ENCODE data around the gene TH. TPM values are rescaled to one million over a fixed set of nuclear protein-coding genes. Genes with fewer than 3 reads are reported as not detected.

Gene TH
- under 0.01 TPM in 1 of 2 replicates, not detected in the other for total RNA-seq

GRCh38 chr11:2171591-2172003 is at the start of gene TH:
TSS of gene TH (minus strand) at chr11:2171815. CDS start at chr11:2171786, 29 bp downstream.
- Histone ChIP-seq H3K27me3 (ENCODE audit: insufficient read depth, low read length) (no peaks in the 10 kb centered on the region), H3K4me2 (ENCODE audit: insufficient read depth, low read length) (no peak within 1 kb of the TSS), H3K4me3 (ENCODE audit: insufficient read depth, low read length) (no peak within 1 kb of the TSS), H4K20me1 (ENCODE audit: insufficient read depth, low read length) (no peaks in the 10 kb centered on the region), H3K4me1 (ENCODE audit: insufficient read depth, low read length) (peaks cover 11% of the 10 kb centered on the region), H3K9me3 (ENCODE audit: low read depth, low read length) (no peaks in the 10 kb centered on the region), H3K27ac (ENCODE audit: low read depth, low read length) (no peak within 1 kb of the TSS), H3K79me2 (ENCODE audit: insufficient read depth, low read length) (no peaks in the 10 kb centered on the region), H2AFZ (ENCODE audit: low read length) (no peak within 1 kb of the TSS), H3K36me3 (ENCODE audit: insufficient read depth, low read length) (no peaks in the 10 kb centered on the region)
- no peak for DNase-seq (ENCODE audit: insufficient read length, low spot score, missing footprints)
- no peak for TF ChIP-seq CTCF (IDR thresholded peaks at IDR 0.05; ENCODE audit: extremely low read depth, low read depth, low read length)

- H3K36me3 ChIP-seq (ENCODE audit: insufficient read depth, low read length): no peaks in the 10 kb centered on the region
- no peaks in the 10 kb centered on the region for H3K4me1 ChIP-seq (ENCODE audit: insufficient read depth, low read length)
- no peaks in the 10 kb centered on the region for H4K20me1 ChIP-seq (ENCODE audit: insufficient read depth, low read length)
- H3K79me2 ChIP-seq (ENCODE audit: insufficient read depth, low read length): no peaks in the 10 kb centered on the region
- peaks cover 37% of the 10 kb centered on the region for H3K27me3 ChIP-seq (ENCODE audit: insufficient read depth, low read length)
- no peak overlapping the region for H3K4me2 ChIP-seq (ENCODE audit: insufficient read depth, low read length)
- no peak overlapping the region for H2AFZ ChIP-seq (ENCODE audit: low read length)
- no peak for TF ChIP-seq CTCF (IDR thresholded peaks at IDR 0.05; ENCODE audit: extremely low read depth, low read depth, low read length)
- H3K9me3 ChIP-seq (ENCODE audit: low read depth, low read length): no peaks in the 10 kb centered on the region
- no peak overlapping the region for H3K27ac ChIP-seq (ENCODE audit: low read depth, low read length)
- no peak for DNase-seq (ENCODE audit: insufficient read length, low spot score, missing footprints)
- no peak overlapping the region for H3K4me3 ChIP-seq (ENCODE audit: insufficient read depth, low read length)
Measured at GRCh38 chr11:2221024-2221423, 49.4 kb upstream of the TH start.

- Histone ChIP-seq H3K4me1 (ENCODE audit: insufficient read depth, low read length) (no peaks in the 10 kb centered on the region), H3K27ac (ENCODE audit: low read depth, low read length) (no peak overlapping the region), H4K20me1 (ENCODE audit: insufficient read depth, low read length) (no peaks in the 10 kb centered on the region), H3K79me2 (ENCODE audit: insufficient read depth, low read length) (no peaks in the 10 kb centered on the region), H2AFZ (ENCODE audit: low read length) (no peak overlapping the region), H3K9me3 (ENCODE audit: low read depth, low read length) (no peaks in the 10 kb centered on the region), H3K4me3 (ENCODE audit: insufficient read depth, low read length) (no peak overlapping the region), H3K4me2 (ENCODE audit: insufficient read depth, low read length) (no peak overlapping the region), H3K27me3 (ENCODE audit: insufficient read depth, low read length) (peaks cover 37% of the 10 kb centered on the region), H3K36me3 (ENCODE audit: insufficient read depth, low read length) (no peaks in the 10 kb centered on the region)
- TF ChIP-seq CTCF (IDR thresholded peaks at IDR 0.05; ENCODE audit: extremely low read depth, low read depth, low read length): no peak
- no peak for DNase-seq (ENCODE audit: insufficient read length, low spot score, missing footprints)
Measured at GRCh38 chr11:2220173-2220771, 48.7 kb upstream of the TH start.

- no peaks in the 10 kb centered on the region for H3K9me3 ChIP-seq (ENCODE audit: low read depth, low read length)
- H3K27ac ChIP-seq (ENCODE audit: low read depth, low read length): no peak overlapping the region
- no peak overlapping the region for H3K4me2 ChIP-seq (ENCODE audit: insufficient read depth, low read length)
- no peaks in the 10 kb centered on the region for H3K36me3 ChIP-seq (ENCODE audit: insufficient read depth, low read length)
- no peaks in the 10 kb centered on the region for H3K4me1 ChIP-seq (ENCODE audit: insufficient read depth, low read length)
- H3K27me3 ChIP-seq (ENCODE audit: insufficient read depth, low read length): peaks cover 37% of the 10 kb centered on the region
- H3K79me2 ChIP-seq (ENCODE audit: insufficient read depth, low read length): no peaks in the 10 kb centered on the region
- H4K20me1 ChIP-seq (ENCODE audit: insufficient read depth, low read length): no peaks in the 10 kb centered on the region
- H2AFZ ChIP-seq (ENCODE audit: low read length): no peak overlapping the region
- TF ChIP-seq CTCF (IDR thresholded peaks at IDR 0.05; ENCODE audit: extremely low read depth, low read depth, low read length): no peak
- H3K4me3 ChIP-seq (ENCODE audit: insufficient read depth, low read length): no peak overlapping the region
- peak; percentile 30 for DNase-seq (ENCODE audit: insufficient read length, low spot score, missing footprints)
Measured at GRCh38 chr11:2219318-2220017, 47.9 kb upstream of the TH start.

All from osteoblast (primary cell).